Measurements from ENCODE around the gene KLHL36.

DNA sequence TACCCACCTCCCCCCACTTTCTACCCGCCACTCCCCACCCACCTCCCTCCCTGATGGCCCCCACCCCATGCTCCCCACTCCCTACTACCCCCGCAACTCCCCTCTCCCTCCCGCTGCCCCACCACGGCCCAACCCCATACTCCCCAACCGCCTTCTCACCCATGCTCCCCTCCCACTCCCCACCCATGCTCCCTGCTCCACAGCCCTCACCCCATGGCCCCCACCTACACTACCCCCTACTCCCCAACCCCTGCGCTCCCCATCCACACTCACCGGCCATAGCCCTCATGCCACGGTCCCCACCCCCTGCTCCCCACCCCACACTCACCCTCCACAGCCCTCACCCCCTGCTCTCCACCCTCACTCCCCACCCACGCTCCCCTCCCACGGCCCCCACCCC lies 44.4 kb upstream of the KLHL36 start:
- TF ChIP-seq, protein P1, sequence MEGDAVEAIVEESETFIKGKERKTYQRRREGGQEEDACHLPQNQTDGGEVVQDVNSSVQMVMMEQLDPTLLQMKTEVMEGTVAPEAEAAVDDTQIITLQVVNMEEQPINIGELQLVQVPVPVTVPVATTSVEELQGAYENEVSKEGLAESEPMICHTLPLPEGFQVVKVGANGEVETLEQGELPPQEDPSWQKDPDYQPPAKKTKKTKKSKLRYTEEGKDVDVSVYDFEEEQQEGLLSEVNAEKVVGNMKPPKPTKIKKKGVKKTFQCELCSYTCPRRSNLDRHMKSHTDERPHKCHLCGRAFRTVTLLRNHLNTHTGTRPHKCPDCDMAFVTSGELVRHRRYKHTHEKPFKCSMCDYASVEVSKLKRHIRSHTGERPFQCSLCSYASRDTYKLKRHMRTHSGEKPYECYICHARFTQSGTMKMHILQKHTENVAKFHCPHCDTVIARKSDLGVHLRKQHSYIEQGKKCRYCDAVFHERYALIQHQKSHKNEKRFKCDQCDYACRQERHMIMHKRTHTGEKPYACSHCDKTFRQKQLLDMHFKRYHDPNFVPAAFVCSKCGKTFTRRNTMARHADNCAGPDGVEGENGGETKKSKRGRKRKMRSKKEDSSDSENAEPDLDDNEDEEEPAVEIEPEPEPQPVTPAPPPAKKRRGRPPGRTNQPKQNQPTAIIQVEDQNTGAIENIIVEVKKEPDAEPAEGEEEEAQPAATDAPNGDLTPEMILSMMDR (IDR thresholded peaks at IDR 0.05): no peak
- TF ChIP-seq POLR2A (IDR thresholded peaks at IDR 0.05): no peak

Data from lower leg skin (tissue), 3 donors.